ENCODE measurements around the gene RPL27A.
A peak's percentile ranks its signal among the peaks of the same experiment; 100 is the strongest.

Gene RPL27A

DNA sequence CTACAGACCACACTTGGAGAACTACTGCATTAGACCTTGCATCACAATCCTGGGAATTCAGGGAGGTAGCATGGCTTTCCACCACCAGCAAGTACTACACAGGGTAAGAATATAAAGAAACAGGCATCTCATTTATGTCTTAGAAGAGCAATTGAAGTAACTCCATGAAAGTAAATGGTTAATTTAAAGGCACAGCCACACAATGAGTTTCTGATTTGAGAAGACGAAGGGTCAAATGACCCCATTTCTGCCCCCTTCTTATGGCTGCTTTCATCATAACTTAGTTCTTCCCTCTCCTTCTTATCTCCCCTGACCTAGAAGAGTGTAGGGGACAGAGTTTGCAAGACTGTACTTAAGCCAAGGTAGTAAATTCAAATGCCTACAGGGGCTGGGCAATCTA is 6.1 kb upstream of the RPL27A start:
- DNase-seq, result no peak

DNA sequence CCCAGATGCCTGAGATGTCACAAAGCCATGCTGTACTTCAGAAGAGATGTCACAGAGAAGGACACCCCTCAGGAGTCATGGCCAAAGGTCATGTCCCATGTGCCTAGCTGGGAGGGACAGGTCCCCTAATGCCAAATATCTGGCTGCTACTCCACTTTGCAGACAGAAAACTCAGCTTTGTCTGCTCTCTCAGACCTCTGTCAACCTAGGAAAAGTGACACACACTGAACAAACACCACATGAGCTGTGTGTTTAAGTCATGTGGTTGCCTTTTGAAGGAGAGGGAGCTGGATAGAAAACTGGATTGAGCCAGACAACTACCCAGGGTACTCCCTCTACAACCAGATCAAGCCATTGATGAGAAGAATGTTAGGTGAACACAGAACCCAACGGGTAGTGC is 3.6 kb upstream of the RPL27A start:
- DNase-seq, result no peak

DNA sequence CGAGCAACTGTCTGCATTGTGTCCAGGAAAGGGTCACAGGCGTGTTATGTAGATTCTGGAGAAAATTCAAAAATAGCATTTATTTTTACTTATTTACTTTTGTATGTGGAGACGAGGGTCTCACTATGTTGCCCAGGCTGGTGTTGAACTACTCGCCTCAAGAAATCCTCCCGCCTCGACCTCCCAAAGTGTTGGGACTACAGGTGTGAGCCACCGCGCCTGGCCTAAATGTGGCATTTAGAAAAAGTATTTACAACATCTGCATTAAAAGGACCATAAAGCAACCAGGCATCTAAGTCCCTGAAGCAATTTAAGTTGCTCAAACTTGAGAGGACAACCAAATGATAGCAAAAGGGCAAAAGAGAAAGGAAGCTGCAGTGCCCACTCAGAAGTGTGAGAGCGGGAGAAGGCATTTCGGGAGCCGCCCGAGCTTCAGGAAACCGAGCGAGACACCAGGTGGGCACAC is 722 bp upstream of the RPL27A start:
- no peak for DNase-seq

DNA sequence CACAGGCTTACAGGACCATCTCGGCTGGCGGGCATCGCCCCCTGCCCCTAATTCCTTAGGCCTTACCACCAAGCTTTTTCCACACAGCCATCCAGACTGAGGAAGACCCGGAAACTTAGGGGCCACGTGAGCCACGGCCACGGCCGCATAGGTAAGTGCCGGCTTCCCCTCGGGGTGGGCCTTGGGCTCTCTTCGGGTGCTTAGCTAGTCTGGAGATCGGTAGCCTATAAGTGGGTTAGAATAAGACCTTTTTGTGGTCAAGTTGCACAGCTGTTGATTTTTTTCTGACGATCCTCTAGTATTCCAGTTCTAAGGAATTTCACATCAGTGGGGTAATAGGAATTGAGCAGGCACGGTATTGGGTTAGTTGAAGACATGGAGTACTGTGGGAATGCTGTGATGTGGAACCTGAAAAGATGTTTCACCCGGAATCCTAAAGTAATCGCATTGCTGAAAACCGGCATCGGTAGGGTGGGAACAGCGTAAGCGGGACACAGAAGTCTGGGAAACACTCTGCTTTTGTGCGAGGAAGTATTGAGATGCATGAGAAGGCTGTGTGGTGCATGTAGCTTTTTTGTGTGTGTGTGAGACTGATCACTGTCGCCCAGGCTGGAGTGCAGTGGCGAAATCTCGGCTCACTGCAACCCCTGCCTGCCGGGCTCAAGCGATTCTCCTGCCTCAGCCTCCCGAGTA is 669 bp downstream of the RPL27A start:
- DNase-seq, result no peak

DNA sequence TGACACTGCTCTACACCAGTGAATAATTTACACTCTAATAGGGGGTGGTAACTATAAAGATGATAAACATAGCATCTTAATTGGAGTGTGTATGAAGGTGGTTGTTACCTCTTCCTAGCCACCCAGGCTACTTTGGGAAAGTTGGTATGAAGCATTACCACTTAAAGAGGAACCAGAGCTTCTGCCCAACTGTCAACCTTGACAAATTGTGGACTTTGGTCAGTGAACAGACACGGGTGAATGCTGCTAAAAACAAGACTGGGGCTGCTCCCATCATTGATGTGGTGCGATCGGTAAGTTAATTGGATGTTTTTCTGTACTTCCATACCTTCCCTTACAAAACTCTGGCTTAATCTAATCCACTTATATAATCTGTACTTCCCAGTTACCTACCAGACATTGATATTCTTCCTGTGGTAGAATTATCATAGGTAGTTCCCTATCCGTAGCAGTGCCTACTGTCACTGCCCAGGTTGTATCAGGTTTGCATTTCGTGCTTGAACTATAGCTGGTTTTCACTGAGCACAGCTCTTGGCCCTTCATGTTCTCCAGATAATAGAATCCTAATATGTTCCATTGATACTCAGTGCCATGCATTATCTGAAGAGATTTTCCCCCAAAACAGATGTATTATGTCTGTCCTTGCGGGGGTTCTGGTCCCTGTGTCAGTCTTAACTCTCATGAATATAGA is 2.2 kb downstream of the RPL27A start:
- DNase-seq, result no peak

DNA sequence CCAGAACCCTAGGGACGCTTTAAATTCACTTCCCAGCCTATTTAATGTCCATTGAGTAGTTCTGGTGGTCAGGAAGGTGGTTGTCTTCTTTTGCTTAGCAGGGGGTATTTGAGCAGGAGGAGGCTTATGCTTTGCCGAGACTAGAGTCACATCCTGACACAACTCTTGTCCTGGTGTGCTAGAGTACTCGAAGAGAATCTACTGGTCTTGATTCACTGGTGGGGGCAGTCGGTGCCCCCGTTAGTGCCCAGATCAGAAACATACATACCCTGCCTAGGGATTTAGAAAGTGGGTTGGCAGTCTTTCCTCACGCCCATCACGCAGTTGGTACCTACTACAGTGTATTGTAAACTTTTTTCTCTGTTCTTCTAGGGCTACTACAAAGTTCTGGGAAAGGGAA is 2.7 kb downstream of the RPL27A start:
- no peak for DNase-seq

DNA sequence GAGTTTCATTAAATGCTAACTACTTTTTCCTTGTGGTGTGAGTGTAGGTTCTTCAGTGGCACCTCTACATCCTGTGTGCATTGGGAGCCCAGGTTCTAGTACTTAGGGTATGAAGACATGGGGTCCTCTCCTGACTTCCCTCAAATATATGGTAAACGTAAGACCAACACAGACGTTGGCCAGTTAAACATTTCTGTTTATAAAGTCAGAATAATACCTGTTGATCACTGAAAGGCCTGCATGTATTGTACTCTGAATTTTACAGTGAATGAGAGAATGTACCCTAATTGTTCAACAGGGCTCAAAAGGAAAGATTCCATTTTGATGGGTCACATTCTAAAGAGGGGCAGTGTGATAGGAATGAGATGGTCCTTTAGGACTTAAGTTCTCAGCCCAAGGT is 3.2 kb downstream of the RPL27A start:
- no peak for DNase-seq

DNA sequence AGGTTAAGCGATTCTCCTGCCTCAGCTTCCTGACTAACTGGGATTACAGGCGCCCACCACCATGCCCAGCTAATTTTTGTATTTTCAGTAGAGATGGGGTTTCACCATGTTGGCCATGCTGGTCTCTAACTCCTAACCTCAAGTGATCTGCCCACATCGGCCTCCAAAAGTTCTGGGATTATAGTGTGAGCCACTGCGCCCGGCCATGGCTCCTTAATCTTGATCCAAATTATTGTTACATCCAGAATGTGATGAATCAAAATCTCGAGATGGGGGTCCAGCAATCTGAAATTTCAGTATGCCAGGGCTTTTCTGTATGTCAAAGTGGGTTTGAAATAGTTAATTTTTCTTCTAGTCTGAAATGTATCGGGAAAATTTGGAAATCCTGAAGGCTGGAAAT is 3.7 kb downstream of the RPL27A start:
- DNase-seq, result no peak

DNA sequence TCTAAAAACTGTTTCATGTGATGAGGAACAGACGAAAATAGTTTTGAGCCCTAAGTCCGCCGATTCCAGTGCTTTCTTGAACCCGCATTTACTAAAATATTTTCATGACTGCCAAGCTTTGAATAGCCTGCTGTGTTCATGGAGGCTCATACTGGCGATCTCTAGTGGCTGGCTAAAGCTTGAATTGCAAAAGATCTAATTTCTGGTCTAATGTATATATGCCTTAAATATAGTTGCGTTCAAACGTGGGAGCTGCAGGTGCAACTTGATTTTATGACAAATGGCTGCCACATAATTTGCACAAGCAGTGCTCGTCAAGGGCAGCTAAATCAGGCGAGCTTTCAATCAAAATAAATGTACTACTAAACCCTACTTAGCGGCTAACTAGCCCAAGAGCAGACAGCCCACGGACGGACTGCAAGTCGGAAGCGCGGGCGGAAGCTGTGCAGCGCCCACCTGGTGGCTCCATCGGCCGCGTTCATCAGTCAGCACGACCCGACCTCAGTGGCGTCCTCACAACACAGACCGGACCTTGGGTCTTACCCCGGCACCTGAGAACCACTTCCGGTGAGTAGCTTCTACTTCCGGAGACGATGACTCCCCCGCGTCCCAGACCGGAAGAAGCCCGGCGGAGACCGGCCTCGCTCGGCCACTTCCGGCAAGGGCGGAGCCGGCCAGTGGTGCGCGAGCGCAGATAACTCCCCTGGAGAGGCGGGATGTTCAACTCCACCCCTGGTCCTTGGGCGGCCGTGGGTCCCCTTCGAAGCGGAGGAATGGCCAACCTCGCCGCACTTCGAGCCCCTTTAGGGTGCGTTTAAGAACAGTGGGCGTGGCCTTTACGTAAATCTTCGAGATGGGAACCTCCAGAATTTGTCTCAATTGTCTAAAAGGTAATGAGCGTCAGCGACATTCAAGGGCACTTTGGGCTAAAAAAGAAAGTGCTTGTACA is 6.1 kb downstream of the RPL27A start:
- DNase-seq, result peak; percentile 69

DNA sequence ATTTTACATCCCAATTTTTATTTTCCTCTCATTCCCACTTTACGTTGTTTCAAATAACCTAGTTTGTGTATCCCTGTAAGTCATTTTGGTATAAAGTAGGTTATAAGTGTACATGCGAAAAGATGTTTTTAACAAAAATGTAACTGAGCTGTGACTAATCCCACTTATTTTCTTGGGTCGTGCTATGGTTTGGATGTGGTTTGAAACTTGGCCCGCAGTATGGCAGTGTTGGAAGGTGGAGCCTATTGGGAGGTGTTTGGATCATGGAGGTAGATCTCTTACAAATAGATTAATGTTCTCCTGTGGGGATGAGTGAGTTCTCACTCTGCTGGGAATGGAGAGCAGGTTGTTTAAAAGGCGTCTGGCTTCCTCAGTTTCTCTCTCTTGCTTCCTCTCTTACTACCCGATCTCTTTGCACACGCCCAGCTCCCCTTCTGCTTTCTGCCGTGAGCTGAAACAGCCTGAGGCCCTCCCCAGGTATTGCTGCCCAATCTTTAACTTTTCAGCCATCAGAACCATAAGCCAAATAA is 7.2 kb downstream of the RPL27A start:
- no peak for DNase-seq

DNA sequence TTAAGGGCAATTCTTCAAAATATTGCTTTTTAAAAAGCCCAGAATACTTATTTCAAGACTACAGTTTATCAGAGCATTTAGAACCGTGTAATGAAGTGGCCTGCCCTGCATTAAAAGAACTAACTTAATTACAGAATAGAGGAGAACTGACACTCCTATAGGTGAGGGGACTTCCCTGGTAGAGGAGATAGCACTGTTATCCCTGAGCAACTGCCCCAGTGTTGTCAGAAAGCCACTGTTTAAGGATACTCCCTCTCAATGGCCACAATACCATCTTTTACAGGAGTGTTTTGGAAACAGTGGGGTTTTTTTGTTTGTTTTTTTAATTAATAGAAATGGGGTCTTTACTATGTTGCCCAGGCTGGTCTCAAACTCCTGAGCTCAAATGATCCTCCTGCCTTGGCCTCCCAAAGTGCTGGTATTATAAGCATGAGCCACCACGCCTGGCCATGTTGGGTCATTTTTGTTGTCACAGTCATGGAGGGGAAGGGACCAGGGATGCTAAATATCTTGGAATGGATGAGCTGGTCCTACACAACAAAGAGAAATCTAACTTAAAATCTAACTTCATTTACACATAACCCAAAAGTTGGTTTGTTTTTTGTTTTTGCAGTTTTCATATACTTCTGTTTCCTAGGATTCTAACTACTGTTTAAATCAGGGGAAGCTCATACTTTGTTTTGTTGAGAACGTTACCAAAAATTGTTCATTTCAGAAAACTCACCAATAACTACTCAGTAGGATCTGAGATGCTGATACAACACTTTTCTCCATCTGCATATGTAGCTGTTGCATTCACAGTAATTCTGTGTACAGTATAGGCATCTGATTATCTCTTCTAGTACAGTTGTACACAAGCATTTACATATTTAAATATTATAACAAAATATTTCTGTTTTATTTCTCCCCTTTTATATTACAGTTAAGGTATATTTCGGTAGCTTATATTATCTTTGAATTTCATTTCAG is 8.1 kb downstream of the RPL27A start:
- DNase-seq, result no peak

DNA sequence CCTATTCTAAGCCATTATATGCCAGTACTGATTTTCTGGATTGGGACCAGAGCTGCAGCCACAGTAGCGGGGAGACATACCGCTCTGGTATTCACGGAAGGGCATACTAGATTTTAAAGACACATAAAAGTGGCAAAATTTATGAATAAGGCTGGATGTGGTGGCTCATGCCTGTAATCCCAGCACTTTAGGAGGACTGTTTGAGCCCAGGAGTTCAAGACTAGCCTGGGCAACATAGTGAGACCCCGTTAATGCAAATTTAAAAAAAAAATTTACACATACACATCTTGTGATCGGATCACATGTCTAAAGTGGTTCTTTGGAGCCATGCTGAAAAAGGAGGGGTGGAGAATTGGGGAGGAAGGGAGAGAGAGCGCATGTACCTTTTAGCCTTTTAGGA is 9.0 kb downstream of the RPL27A start:
- DNase-seq, result no peak

DNA sequence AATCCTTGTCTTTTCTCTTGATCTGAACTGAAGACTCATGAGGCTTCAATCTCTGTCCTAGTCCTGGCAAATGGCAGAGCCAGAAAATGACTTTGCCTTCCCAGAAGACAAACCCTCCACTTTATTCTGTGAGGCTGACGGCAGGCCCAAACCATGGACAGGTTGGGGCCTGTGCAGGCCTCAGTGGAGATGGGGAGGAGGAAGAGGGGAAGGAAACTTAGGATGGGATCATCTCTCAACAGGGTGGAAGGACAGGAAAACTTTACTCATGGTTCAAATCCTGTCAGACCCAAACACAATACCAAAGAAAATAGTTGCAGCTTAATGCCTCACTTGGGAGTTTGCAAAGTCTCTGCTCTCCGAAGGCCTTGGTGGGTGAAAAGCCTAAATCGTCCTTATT is 9.8 kb downstream of the RPL27A start:
- DNase-seq, result no peak

DNA sequence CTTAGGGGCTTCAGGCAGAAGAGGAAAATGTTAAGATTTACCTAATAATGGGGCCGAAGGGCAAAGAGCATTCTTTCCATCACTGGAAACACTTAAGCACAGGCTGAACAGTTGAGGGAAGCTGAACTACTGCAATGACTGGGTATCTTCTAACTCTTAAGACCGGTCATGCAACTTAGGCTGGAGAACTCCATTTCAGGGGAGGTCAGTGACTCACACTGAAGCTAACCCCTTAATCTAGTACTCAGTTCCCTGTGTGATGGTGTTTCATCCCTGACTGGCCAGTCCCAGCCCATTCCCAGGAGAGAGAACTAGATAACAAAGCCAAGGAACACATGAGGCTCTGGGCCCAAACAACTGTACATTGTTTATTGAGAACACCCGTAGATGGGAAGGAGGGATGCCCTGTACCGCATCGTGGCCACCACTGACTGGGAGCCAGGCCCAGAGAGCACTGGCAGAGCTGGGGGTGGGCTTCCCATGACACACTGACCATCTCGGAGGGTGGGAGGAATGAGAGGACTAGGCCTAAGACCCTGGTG is 10.5 kb downstream of the RPL27A start:
- DNase-seq, result no peak

DNA sequence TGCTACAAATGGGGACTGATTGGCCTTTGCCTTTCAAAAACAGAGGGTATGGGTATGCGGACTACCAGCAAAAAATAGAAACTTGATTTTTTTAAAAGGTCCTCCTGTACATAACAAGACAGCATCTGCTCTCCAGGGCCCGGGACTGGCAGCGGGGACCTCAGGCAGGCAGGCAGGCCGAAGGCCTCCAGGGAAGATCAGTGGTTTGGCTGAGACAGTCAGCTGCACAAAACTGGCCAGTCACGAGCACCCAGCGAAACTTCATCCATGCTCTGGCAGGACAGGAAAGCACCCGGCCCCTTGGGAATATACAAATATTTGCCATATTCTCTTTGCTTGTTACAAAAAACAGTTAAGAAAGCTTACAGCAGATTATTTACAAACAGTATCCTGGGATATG is 11.0 kb downstream of the RPL27A start:
- no peak for DNase-seq

DNA sequence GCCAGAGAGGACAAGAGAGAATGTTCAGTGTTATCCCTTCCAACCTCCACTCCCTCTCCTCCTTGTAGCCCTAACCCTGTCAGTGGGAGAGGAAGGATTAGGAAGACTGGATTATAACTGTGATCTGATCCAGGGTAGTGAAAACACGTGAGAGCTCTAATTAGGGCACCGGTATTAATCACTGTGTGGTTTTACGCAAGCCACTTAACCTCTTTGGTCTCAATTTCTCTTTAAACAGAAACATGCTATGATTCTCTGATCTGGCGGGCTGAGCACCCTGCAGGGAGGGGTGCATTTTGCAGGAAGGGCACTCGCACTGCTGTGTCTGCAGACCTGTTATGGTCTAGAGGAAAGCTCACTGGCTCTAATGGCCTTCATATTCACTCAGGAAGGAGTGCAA is 11.5 kb downstream of the RPL27A start:
- DNase-seq, result no peak

DNA sequence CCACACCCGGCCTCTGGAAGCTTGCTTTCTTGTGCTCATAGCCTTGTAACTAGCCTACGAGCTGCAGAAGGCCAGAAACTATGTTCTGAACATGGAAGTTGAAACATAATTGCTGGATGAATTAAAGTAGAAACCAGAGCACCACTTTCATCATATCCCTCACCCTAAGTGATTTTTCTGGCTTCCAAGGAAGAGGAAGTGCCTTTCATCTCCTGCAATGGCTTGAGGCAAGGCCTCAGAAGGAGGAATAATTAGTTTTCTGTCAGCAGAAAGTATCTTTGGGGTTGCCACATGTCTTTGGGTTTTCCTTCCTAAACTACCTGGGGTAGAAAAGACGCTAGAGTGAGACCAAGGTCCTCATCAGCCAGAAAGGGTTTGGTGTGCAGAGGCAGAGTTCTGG is 14.5 kb downstream of the RPL27A start:
- DNase-seq, result no peak

DNA sequence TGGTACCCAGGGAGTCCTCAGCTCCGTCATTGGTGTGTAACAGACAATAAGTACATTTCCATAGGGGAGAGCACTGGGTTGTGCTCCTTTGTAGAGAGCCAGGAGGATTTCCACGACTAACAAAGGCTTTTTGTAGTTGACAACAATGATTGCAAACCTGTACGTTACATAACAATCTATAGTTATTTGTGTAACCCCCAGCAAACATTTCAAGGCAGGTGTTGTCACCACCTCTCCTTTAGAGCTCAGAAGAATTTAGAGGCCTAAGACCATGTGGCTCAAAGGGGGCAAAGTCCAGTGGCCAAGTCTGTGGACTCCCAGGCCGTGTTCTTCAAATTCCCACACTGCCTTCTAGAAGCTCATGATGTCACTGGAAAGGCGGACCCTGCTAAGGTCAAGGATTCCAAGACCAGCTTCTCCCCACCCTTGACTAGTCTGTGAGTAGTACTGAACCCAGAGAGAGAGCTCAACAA is 15.8 kb downstream of the RPL27A start:
- DNase-seq, result no peak

DNA sequence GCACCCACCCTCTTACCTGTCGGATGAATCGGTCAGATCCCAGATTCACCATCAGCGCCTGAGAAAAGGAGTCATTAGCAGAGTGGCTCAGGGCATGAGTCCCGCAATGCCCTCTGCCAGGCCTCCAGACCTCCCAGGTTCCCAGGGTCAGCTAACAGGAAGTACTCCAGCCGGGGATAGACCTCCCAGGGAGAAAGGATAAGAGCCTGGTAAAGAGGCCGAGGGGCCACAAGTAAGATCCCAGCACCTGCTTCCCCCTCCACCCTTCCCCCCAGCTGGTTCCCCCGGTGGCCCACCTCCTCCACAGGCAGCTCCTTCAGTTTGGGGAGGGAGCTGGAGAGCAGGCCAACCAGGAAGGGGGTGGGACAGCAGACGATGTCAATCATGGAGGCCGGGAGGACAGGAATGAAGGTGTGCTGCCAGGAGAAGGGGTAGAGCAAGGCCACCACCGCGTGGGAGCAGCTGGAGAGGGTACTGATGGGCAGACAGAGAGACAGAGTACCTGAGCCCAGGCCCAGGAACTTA is 16.4 kb downstream of the RPL27A start:
- DNase-seq, result no peak

DNA sequence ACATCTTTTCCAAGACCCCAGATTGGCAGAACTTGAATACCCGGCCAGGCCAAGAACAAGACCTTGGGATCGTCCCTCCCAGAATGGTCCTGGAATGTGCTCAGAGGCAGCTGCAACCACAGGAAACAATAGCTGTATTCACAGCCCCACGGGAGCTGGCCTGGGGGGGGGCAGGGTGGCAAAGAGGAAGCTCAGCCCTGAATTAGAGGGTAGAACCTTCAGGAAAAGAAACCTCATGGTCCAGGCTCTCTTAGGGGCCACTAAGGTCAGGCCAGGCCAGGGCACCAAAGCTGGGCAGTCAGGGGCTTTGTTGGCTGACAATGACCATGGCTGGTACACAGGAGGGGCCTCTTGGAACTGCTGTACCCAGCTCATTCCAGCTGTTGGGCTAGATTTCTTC is 17.3 kb downstream of the RPL27A start:
- no peak for DNase-seq

DNA sequence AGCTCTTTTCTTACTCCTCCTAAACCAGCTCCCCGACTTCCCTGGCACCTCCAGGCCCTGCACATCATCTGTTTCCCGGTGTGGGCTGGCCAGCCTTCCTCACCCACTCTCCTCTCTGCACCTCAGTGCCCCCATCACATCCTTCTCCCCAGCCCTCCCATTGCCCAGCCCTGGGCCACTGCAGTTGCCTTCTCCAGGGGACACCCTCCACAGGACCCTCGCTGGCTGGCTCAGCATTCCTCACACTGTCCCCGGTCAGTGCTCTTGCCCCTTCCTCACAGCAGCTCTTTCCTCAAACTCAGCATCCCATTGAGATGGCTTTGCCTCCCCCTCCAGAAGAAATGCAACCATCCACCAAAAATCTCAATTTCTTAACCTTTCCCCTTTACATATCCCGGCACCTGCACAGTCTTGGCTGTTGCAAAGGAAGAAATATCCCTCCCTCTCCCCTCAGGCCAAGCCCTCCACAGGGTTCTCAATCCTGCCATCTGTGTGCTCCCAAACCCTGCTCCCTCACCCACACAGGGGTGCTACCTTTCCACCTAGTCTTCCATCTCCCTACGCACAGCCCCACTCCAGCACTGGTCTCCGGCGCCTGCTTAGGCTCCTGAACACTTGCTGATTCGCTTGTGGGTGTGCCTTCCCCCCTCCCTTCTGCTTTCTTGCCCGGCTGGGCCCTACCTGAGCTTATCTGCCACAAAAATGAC is 19.5 kb downstream of the RPL27A start:
- DNase-seq, result no peak
